Measurements from ENCODE around the gene LPAR5. TPM values are rescaled to one million over a fixed set of nuclear protein-coding genes. Genes with fewer than 3 reads are reported as not detected.

Gene LPAR5
- total and polyA plus RNA-seq, 2 experiments from 2014 or later: 0.60 to 2.0 TPM

GRCh38 chr12:6672143-6672542 lies 36.4 kb upstream of the LPAR5 start:
- Histone ChIP-seq H3K79me2 (peaks cover 8% of the 10 kb centered on the region), H3K9me3 (ENCODE audit: low read depth) (no peaks in the 10 kb centered on the region), H3K4me1 (ENCODE audit: insufficient read depth) (no peaks in the 10 kb centered on the region), H3K4me3 (no peak overlapping the region), H4K20me1 (ENCODE audit: insufficient read depth, poor library complexity, severe bottlenecking) (no peaks in the 10 kb centered on the region), H3K9me2 (replicated peaks; ENCODE audit: insufficient read depth) (no peaks in the 10 kb centered on the region), H3K4me2 (no peak overlapping the region), H3K36me3 (replicated peaks; ENCODE audit: insufficient read depth, low read depth) (no peaks in the 10 kb centered on the region), H3K27me3 (no peaks in the 10 kb centered on the region), H3K27ac (no peak overlapping the region), H2AFZ (no peak overlapping the region)
- no peak for DNase-seq (ENCODE audit: low spot score)
- no peak for TF ChIP-seq EZH2 (IDR thresholded peaks at IDR 0.05; ENCODE audit: borderline replicate concordance)
- TF ChIP-seq EZH2phosphoT487 (IDR thresholded peaks at IDR 0.05; ENCODE audit: low read depth, severe bottlenecking, unreplicated experiment): no peak
- TF ChIP-seq, protein P1, sequence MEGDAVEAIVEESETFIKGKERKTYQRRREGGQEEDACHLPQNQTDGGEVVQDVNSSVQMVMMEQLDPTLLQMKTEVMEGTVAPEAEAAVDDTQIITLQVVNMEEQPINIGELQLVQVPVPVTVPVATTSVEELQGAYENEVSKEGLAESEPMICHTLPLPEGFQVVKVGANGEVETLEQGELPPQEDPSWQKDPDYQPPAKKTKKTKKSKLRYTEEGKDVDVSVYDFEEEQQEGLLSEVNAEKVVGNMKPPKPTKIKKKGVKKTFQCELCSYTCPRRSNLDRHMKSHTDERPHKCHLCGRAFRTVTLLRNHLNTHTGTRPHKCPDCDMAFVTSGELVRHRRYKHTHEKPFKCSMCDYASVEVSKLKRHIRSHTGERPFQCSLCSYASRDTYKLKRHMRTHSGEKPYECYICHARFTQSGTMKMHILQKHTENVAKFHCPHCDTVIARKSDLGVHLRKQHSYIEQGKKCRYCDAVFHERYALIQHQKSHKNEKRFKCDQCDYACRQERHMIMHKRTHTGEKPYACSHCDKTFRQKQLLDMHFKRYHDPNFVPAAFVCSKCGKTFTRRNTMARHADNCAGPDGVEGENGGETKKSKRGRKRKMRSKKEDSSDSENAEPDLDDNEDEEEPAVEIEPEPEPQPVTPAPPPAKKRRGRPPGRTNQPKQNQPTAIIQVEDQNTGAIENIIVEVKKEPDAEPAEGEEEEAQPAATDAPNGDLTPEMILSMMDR (IDR thresholded peaks at IDR 0.05; ENCODE audit: poor library complexity): no peak
- WGBS (ENCODE audit: low lambda C conversion rate, missing lambda C conversion rate): 95% methylated on average over 13 of the region's 18 CpGs

DNA sequence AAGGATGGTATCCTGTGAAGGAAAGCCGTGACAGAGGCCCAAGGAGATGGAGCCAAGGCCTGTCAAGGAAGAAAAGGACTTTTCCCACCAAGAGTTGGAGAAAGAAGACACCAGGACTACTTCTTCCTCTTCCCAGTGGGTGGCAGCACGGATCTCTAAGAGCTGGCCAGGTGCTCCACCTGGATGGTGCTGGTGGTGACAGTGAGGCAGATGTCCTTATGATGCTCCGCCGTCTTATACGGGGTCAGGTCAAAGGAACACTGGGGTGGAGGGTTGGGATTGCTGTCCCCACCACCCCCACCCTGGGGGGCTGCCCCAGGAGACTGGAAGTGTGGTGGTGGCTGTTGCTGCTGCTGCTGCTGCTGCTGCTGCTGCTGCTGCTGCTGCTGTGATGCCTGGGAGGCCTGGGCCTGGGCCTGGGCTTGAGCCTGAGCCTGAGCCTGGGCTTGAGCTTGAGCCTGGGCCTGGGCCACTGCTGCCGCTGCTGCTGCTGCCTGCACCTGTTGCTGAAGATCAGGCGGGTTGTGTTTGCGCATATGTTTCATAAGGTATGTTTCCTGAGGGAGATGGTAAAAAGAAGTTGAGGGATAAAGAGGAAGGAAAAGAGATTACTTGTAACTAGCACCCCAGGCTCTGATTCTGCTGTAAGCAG lies 31.9 kb upstream of the LPAR5 start:
- H3K79me2 ChIP-seq: peaks cover under 1% of the 10 kb centered on the region
- DNase-seq (ENCODE audit: low spot score): peak; percentile 54
- no peaks in the 10 kb centered on the region for H4K20me1 ChIP-seq (ENCODE audit: insufficient read depth, poor library complexity, severe bottlenecking)
- H2AFZ ChIP-seq: no peak overlapping the region
- no peaks in the 10 kb centered on the region for H3K27me3 ChIP-seq
- no peak overlapping the region for H3K4me3 ChIP-seq
- WGBS (ENCODE audit: low lambda C conversion rate, missing lambda C conversion rate): 88% methylated on average over 8 of the region's 8 CpGs
- no peaks in the 10 kb centered on the region for H3K36me3 ChIP-seq (replicated peaks; ENCODE audit: insufficient read depth, low read depth)
- TF ChIP-seq EZH2 (IDR thresholded peaks at IDR 0.05; ENCODE audit: borderline replicate concordance): no peak
- TF ChIP-seq, protein P1 (IDR thresholded peaks at IDR 0.05; ENCODE audit: poor library complexity): peak; percentile 22
- H3K27ac ChIP-seq: no peak overlapping the region
- H3K9me3 ChIP-seq (ENCODE audit: low read depth): no peaks in the 10 kb centered on the region
- H3K4me2 ChIP-seq: no peak overlapping the region
- H3K4me1 ChIP-seq (ENCODE audit: insufficient read depth): no peaks in the 10 kb centered on the region
- H3K9me2 ChIP-seq (replicated peaks; ENCODE audit: insufficient read depth): no peaks in the 10 kb centered on the region

GRCh38 chr12:6666211-6666610 lies 30.5 kb upstream of the LPAR5 start:
- Histone ChIP-seq H3K9me3 (ENCODE audit: low read depth) (no peaks in the 10 kb centered on the region), H3K36me3 (replicated peaks; ENCODE audit: insufficient read depth, low read depth) (no peaks in the 10 kb centered on the region), H3K4me3 (no peak overlapping the region), H3K4me2 (no peak overlapping the region), H3K27me3 (no peaks in the 10 kb centered on the region), H4K20me1 (ENCODE audit: insufficient read depth, poor library complexity, severe bottlenecking) (no peaks in the 10 kb centered on the region), H3K27ac (no peak overlapping the region), H3K79me2 (peaks cover 15% of the 10 kb centered on the region), H3K9me2 (replicated peaks; ENCODE audit: insufficient read depth) (no peaks in the 10 kb centered on the region), H3K4me1 (ENCODE audit: insufficient read depth) (peaks cover 7% of the 10 kb centered on the region), H2AFZ (no peak overlapping the region)
- WGBS (ENCODE audit: low lambda C conversion rate, missing lambda C conversion rate): 100% methylated on average over 2 of the region's 2 CpGs
- TF ChIP-seq, protein P1 (IDR thresholded peaks at IDR 0.05; ENCODE audit: poor library complexity): no peak
- TF ChIP-seq EZH2phosphoT487 (IDR thresholded peaks at IDR 0.05; ENCODE audit: low read depth, severe bottlenecking, unreplicated experiment) (no peak), EZH2 (IDR thresholded peaks at IDR 0.05; ENCODE audit: borderline replicate concordance) (no peak)
- DNase-seq (ENCODE audit: low spot score): no peak
